T47D (cell line): ENCODE measurements around the gene NMNAT2.
"Not testable (repeated sequence)": the region's sequence is repeated elsewhere in the genome, so short reads cannot be mapped to it uniquely, and the experiment has no call there.

Experiments used
- DNase-seq, 2 experiments: peaks; one replicate each; pipeline versions ENCODE4 v3.0.0 to v3.0.0-alpha.2; 2011 to 2012; ENCODE audit warnings: low read depth in 1 of 2, low spot score in 1 of 2
- JUND ChIP-seq: IDR thresholded peaks from 2 replicates; pipeline ENCODE4 v1.6.1; 2012; ENCODE audit warnings: low read depth
- in situ Hi-C: cut with HindIII; loops from 2 replicates; pipeline ENCODE4 v1.10.0; 2016; ENCODE audit warnings: low sequenced_read_pairs, low pct_unique_long_range_greater_than_20kb

Gene NMNAT2

DNA sequence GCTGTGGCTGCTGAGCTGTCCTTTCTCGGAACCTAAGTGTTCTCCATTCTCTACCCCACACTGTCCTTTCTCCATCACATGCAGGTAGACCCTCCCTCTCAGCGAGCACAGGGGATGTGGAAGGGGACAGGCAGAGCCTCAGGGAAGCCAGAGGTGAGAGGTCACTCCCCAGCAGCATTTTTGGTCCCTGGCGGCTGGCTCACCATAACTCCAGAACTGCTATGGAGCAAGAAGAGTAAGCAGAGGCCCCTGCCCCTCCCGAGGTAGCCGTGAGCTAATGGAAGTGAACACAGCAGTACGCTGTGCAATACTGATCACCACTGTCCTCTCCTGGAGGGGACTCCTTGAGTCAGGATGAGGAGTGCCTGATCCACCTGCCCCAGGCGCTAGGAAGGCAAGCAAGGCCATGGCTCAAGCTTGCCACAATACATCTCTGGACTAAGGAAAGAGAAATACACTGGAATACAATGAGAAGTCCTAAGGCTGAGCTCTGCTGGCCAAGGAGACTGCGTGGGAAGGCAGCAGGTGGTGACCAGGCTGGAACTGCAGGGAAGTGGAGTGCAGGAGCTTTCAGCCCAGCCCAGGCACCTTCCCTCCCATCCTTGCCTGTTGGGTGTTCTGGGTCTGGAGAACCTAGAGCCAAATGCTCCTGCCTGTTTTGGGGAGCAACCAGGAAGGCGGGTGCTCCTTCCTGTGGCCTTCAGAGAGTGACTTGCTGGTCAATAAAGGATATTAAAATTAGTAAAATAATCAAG lies 135.9 kb downstream of the NMNAT2 start:
- no peak for DNase-seq
- TF ChIP-seq JUND: no peak
- in situ Hi-C loops: no loop called here

DNA sequence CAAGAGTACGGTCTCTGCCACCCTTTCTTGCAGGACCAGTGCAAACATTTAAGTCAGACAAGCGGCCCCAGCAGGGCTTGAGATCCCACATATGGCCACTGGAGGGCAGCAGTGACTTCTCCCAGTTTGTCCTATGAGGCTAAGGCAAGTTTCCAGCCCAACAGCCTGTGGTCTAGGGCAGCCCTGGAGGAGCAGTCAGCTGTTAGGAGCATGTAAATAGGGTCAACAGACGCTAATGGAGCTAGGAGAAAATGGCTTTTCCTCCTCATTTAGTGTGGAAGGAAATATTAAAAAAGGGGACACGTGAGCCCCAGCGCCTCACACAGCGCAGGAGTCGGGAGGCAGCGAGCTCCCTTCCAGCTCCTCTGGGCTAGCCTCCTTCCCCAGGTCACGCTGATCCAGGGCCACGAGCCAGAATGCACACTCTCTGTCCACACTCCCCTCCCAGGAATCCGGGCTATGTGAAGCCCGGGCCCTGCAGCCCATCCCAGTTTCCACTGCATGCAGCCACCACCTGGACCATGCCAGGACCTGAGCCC lies 136.6 kb downstream of the NMNAT2 start:
- no peak for TF ChIP-seq JUND
- DNase-seq: peak; percentile 66 to 97
- in situ Hi-C loops: no loop called here

DNA sequence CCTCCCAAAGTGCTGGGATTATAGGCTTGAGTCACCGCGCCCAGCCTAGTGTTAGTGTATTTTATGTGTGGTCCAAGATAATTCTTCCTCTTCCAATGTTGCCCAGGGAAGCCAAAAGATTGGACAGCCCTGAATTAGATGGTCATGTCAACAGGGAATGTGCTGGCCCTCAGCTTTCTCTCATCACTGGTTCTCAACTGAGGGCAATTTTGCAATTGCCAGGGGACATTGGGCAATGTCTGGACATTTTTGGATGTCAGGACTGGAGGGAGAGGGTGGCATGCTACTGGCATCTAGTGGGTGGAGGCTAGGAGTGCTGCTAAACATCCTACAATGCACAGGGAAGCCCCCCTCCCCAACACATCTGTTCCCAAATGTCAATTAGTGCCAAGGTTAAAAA lies 137.1 kb downstream of the NMNAT2 start:
- in situ Hi-C loops: no loop called here
- TF ChIP-seq JUND: no peak

DNA sequence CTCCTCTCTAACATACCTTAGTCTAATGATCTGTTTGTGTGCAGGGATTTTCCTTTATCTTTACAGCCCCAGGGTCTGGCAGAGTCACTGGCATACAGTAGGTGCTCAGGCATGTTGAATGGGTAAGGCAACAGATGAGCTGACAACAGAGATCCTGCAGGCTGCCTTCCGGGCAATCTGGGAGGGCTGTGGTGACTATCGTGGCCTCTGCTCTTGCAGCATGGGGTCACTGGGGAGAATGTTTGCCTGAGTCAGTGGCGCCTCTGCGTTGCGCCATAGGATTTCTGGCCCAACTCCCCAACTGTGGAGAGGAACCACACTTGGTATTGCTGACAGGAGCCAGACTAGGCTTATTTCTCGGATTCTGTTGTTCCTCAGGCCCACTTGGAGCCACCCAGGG lies 138.3 kb downstream of the NMNAT2 start:
- in situ Hi-C loops: no loop called here
- TF ChIP-seq JUND: no peak
- peak in 1 of 2 experiments; percentile 93 for DNase-seq

More for the DNA sequence above, 137.1 kb downstream of the NMNAT2 start:
- DNase-seq: peak in 1 of 2 experiments; percentile 86

DNA sequence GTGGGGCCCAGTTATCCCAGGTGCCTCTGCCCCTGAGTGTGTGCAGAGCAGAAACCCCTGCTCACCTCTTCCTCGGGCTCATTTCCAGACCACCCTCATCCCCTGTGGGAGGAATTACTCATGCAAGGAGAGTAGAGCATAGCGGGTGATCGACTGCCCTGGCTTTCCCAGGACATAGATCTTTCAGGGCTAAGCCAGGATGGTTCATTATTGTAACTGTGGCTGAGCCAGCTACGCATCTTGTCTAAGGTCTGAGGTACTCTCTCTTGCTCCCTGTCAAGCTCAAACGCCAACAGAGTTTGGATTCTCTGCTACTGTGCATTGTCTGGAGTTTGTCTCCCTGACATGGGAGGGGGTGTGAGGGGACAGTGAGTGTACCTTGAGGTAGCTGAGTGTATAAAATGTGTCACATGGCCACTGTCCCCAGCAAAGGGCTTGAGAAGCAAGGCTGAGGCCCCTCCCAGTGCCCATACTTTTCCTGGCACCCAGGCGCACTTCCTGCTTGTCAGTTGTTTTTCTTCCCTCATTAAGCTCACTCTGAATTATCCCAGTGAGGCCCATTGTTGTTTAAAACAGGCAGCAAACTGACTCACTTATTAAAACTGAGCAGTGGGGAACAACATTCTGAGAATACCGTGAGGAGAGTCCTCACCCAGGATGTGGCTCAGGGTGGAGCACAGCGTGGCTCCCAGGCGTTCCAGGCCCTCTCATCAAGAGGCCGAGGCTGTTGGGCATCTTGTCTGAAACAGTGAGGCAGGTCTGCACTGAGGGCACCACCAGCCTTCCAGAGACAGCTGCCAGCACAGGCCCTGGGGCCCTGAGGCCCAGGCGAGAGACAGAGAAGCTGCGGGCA lies 139.2 kb downstream of the NMNAT2 start:
- DNase-seq: peak in 1 of 2 experiments; percentile 69
- TF ChIP-seq JUND: no peak
- in situ Hi-C loops: no loop called here

DNA sequence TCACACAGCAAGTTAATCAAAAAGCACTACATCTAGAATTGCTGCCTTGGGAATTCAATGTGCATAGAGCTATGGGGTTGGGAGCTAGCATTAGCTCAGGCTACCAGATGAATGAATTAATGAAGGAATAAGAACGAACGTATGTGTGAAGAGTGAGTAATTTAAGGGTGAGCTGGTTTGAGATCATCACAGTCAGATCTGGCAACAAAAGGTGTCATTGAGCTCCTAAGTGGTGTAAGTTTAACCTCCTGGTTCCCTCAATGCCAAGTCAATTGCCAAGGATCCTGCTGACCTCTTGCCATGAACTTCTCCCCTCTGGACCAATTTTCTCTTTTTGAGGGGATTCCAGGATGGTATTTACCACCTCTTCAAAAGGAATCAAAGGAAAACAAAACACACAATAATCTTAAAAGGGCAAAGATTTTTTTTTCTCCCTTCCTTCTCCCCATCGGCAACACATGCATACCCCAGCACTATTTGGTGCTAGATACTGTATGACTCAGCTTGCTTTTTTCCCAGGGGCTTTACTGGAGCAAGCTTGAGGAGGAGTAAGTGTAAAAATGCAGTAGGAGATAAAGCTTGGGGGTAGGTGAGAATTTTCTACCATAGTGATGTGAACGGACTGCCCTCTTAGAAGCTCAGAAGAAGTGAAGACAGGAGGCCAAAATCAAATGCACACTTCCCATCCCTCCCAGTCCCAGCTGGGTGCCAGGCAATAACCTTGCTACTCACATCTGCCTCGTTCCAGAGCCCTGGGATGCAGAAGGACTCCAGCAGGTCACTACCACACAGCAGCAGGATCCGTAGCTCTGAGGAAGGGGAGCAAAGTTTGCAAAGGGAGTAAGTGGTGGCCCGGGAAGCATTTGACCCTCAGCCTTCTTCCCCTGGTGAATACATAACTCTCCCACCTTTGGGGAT lies 140.1 kb downstream of the NMNAT2 start:
- in situ Hi-C loops: no loop called here
- DNase-seq: no peak
- no peak for TF ChIP-seq JUND

DNA sequence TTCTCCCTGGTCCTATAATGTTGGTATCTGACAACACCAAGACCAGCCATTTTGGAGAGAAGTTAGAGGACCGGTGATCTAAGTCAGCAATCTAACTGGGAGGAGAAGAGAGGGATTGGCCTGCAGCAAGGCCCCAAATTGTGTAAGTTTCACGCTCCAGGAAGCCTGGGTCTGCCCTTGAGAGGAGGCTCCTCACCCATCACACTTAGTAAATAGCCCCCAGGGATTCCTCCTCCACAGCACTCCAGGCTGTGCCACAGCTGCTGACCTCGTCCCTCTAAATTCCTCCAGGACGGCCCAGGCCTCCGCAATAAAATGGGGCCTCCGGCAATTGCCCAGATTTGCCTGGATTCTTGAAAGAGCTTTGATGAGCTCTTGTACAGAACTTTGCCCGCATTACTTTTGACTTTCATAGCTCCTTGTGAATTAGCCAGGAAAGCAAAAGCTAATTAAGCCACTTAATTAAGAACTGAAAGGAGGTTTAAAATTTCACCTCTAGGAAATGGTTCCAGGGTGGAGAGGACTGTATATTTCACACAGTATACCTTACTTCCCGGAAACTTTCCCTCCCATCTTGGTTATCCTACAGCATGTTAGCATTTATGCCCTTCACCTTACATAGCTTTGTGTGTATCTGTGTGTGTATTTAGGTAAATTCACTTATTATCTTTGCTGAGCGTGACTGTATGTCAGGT lies 141.6 kb downstream of the NMNAT2 start:
- no peak for TF ChIP-seq JUND
- in situ Hi-C loops: no loop called here
- peak in 1 of 2 experiments; percentile 82 for DNase-seq

DNA sequence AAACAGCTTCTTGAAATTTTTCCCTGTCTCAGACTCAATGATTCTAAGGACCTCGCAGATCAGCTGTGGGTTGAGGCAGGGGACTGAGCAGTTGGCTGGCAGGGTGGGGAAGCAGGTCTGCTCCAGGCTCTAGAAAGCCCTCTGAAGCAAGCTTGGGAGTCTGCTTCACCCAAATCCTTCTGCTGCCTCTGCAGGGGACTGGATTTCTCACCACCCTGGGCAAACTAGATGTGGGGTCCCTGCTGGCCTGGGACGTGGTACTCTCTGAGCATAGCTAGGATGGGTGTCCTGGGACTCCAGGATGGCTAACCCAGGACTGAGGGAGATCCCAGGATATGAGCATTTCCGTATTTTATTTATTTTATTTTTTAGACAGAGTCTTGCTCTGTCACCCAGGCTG lies 142.9 kb downstream of the NMNAT2 start:
- in situ Hi-C loops: no loop called here
- DNase-seq: no peak
- TF ChIP-seq JUND: no peak

DNA sequence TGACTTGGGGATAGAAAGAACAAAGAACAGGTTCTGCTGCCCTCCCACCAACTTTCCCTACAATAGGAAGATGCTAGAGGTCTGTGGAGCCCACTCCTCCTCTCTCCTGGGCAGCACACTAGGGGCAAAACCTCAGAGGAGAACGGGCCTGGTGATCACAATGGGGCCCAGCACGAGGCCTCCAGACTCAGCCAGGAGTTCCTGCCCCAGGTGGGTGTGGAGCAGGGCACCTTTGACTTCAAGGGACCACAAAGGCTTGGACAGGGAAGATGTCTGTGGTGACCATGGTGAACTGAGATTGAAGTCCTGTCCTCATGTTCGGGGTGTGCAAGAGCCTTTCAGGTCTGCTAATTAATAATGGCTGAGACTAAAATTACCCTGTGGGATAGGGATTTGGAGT lies 143.3 kb downstream of the NMNAT2 start:
- TF ChIP-seq JUND: no peak
- DNase-seq: no peak
- in situ Hi-C loops: no loop called here

DNA sequence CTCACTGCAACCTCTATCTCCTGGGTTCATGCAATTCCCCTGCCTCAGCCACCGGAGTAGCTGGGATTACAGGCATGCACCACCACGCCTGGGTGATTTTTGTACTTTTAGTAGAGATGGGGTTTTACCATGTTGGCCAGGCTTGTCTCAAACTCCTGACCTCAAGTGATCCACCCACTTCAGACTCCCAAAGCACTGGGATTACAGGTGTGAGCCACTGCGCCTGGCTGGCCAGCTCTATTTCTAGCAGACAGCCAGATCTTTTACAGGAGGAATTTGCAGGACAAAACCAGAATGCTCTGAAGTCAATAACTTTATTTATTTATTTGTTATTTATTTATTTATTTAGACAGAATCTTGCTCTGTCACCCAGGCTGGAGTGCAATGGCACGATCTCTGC lies 144.2 kb downstream of the NMNAT2 start:
- in situ Hi-C loops, DNase-seq: not testable (repeated sequence)

DNA sequence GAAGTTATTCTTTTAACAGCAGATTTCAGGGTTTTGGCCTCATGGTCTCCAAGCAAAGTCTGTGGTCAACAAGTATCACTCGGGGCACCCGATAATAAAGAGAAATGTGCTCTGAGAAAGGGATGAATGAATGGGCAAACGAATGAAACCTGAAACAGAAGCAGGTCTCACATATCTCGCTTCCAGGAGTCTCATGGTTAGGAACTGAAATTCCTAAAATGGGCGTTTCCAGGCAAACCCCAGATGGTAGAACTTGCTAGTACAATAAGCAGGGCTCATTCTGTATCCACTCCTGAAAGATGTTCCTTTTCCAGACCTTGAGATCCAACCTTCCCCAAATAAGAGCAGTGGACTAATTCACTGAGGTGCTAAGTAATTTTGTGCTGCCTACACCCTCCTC lies 144.9 kb downstream of the NMNAT2 start:
- TF ChIP-seq JUND: no peak
- no peak for DNase-seq
- in situ Hi-C loops: no loop called here
